Activated CD4-positive, alpha-beta T cell treated with anti-CD3 and anti-CD28 coated beads, Interleukin-2, amount 10 ng/mL, durations not matched to agents 7 days and 5 days (primary cell): ENCODE results near the gene RXFP1. TPM values are rescaled to one million over a fixed set of nuclear protein-coding genes. Genes with fewer than 3 reads are reported as not detected.
A peak's percentile ranks its signal among the peaks of the same experiment; 100 is the strongest.

ENCODE experiments used
- CTCF ChIA-PET: fragments of 350-600 bp; sonication (Branson Sonifier 250); formaldehyde crosslinking; loops from one replicate; lab custom pipeline; 2021; ENCODE audit warnings: antibody characterized with exemption; lab: Charles Lee
- POLR2A ChIA-PET: fragments of 350-600 bp; sonication (Branson Sonifier 250); formaldehyde crosslinking; loops from one replicate; lab custom pipeline; 2021; ENCODE audit warnings: antibody characterized with exemption; lab: Charles Lee
- DNase-seq: peaks from one replicate; pipeline ENCODE4 v3.0.0-alpha.2; 2020
- H3K27ac Mint-ChIP-seq: one replicate; pipeline ENCODE4 v1.8.0; 2021; ENCODE audit warnings: mild to moderate bottlenecking, moderate library complexity, mixed read lengths
- H3K27me3 Mint-ChIP-seq: one replicate; pipeline ENCODE4 v1.8.0; 2021; ENCODE audit warnings: mixed read lengths
- H3K36me3 Mint-ChIP-seq: one replicate; pipeline ENCODE4 v1.8.0; 2021; ENCODE audit warnings: low read depth, mixed read lengths
- H3K4me1 Mint-ChIP-seq: one replicate; pipeline ENCODE4 v1.8.0; 2021; ENCODE audit warnings: mixed read lengths
- H3K4me3 Mint-ChIP-seq: one replicate; pipeline ENCODE4 v1.8.0; 2021; ENCODE audit warnings: mild to moderate bottlenecking, moderate library complexity, mixed read lengths
- H3K9me3 Mint-ChIP-seq: one replicate; pipeline ENCODE4 v1.8.0; 2021; ENCODE audit warnings: mixed read lengths
- total RNA-seq, 2 experiments: library from RNA; stranded (reverse); gene quantifications; one replicate each; pipeline ENCODE4 v1.2.3, GENCODE V29; 2021

RXFP1 gene
- total RNA-seq, 2 experiments from 2014 or later, result not detected

GRCh38 chr4:158599765-158600498 is 78.2 kb downstream of the RXFP1 start:
- no peaks in the 10 kb centered on the region for H3K4me1 Mint-ChIP-seq
- H3K9me3 Mint-ChIP-seq, result no peaks in the 10 kb centered on the region
- no peaks in the 10 kb centered on the region for H3K36me3 Mint-ChIP-seq
- H3K4me3 Mint-ChIP-seq, result no peak overlapping the region
- CTCF ChIA-PET, result no interaction called here
- H3K27me3 Mint-ChIP-seq, result peaks cover 18% of the 10 kb centered on the region
- DNase-seq, result no peak
- POLR2A ChIA-PET, result no interaction called here
- H3K27ac Mint-ChIP-seq, result no peak overlapping the region

GRCh38 chr4:158604369-158604768 is 82.7 kb downstream of the RXFP1 start:
- H3K36me3 Mint-ChIP-seq, result no peaks in the 10 kb centered on the region
- no peak overlapping the region for H3K27ac Mint-ChIP-seq
- no peak overlapping the region for H3K4me3 Mint-ChIP-seq
- H3K4me1 Mint-ChIP-seq, result peaks cover 9% of the 10 kb centered on the region
- ChIA-PET POLR2A (no interaction called here), CTCF (no interaction called here)
- DNase-seq, result no peak
- peaks cover 4% of the 10 kb centered on the region for H3K27me3 Mint-ChIP-seq
- H3K9me3 Mint-ChIP-seq, result no peaks in the 10 kb centered on the region

- H3K4me3 Mint-ChIP-seq, result no peak overlapping the region
- no peaks in the 10 kb centered on the region for H3K36me3 Mint-ChIP-seq
- POLR2A ChIA-PET, result no interaction called here
These were observed 83.7 kb downstream of the RXFP1 start for GRCh38 chr4:158605393-158605792.

GRCh38 chr4:158606969-158607368 is 85.3 kb downstream of the RXFP1 start:
- Mint-ChIP-seq H3K4me3 (no peak overlapping the region), H3K4me1 (peaks cover 9% of the 10 kb centered on the region), H3K27me3 (no peaks in the 10 kb centered on the region), H3K36me3 (no peaks in the 10 kb centered on the region), H3K27ac (no peak overlapping the region), H3K9me3 (no peaks in the 10 kb centered on the region)
- ChIA-PET CTCF (no interaction called here), POLR2A (no interaction called here)
- DNase-seq, result no peak

More at GRCh38 chr4:158605393-158605792, 83.7 kb downstream of the RXFP1 start:
- no peak for DNase-seq
- no peak overlapping the region for H3K27ac Mint-ChIP-seq
- H3K9me3 Mint-ChIP-seq, result no peaks in the 10 kb centered on the region
- H3K27me3 Mint-ChIP-seq, result peaks cover 2% of the 10 kb centered on the region
- CTCF ChIA-PET, result no interaction called here
- H3K4me1 Mint-ChIP-seq, result peaks cover 9% of the 10 kb centered on the region

- no peak overlapping the region for H3K4me3 Mint-ChIP-seq
- POLR2A ChIA-PET, result no interaction called here
- H3K36me3 Mint-ChIP-seq, result no peaks in the 10 kb centered on the region
- CTCF ChIA-PET, result no interaction called here
- no peak for DNase-seq
- no peaks in the 10 kb centered on the region for H3K27me3 Mint-ChIP-seq
- H3K9me3 Mint-ChIP-seq, result no peaks in the 10 kb centered on the region
- peaks cover 9% of the 10 kb centered on the region for H3K4me1 Mint-ChIP-seq
- no peak overlapping the region for H3K27ac Mint-ChIP-seq
These were observed 87.4 kb downstream of the RXFP1 start for GRCh38 chr4:158609116-158609515.

GRCh38 chr4:158610790-158611189 is 89.1 kb downstream of the RXFP1 start:
- H3K27ac Mint-ChIP-seq, result no peak overlapping the region
- H3K27me3 Mint-ChIP-seq, result no peaks in the 10 kb centered on the region
- no peak overlapping the region for H3K4me3 Mint-ChIP-seq
- H3K36me3 Mint-ChIP-seq, result no peaks in the 10 kb centered on the region
- H3K9me3 Mint-ChIP-seq, result no peaks in the 10 kb centered on the region
- POLR2A ChIA-PET, result no interaction called here
- H3K4me1 Mint-ChIP-seq, result peaks cover 9% of the 10 kb centered on the region
- DNase-seq, result no peak
- CTCF ChIA-PET, result no interaction called here

GRCh38 chr4:158613046-158613445 is 91.4 kb downstream of the RXFP1 start:
- DNase-seq, result no peak
- POLR2A ChIA-PET, result no interaction called here
- Mint-ChIP-seq H3K4me1 (peaks cover 8% of the 10 kb centered on the region), H3K36me3 (no peaks in the 10 kb centered on the region), H3K27ac (no peak overlapping the region), H3K4me3 (no peak overlapping the region), H3K9me3 (no peaks in the 10 kb centered on the region), H3K27me3 (peaks cover 2% of the 10 kb centered on the region)
- CTCF ChIA-PET, result interaction anchor here (0.6 kb wide), 1 partner anchor 103 kb away, joined by 3 read pairs; no protein-coding TSS in a partner anchor

GRCh38 chr4:158617956-158618355 is 96.3 kb downstream of the RXFP1 start:
- Mint-ChIP-seq H3K27me3 (peaks cover 9% of the 10 kb centered on the region), H3K4me1 (no peaks in the 10 kb centered on the region), H3K9me3 (no peaks in the 10 kb centered on the region), H3K27ac (no peak overlapping the region), H3K36me3 (no peaks in the 10 kb centered on the region), H3K4me3 (no peak overlapping the region)
- ChIA-PET POLR2A (no interaction called here), CTCF (interaction anchor here (0.6 kb wide), 1 partner anchor 9 kb away, joined by 4 read pairs; no protein-coding TSS in a partner anchor)
- DNase-seq, result no peak

- POLR2A ChIA-PET, result no interaction called here
- Mint-ChIP-seq H3K9me3 (no peaks in the 10 kb centered on the region), H3K4me1 (no peaks in the 10 kb centered on the region), H3K4me3 (no peak overlapping the region), H3K27ac (no peak overlapping the region), H3K36me3 (no peaks in the 10 kb centered on the region), H3K27me3 (peaks cover 14% of the 10 kb centered on the region)
- DNase-seq, result no peak
- CTCF ChIA-PET, result no interaction called here
These were observed 100.0 kb downstream of the RXFP1 start for GRCh38 chr4:158621729-158622128.

GRCh38 chr4:158622251-158622650 is 100.6 kb downstream of the RXFP1 start:
- peaks cover 14% of the 10 kb centered on the region for H3K27me3 Mint-ChIP-seq
- DNase-seq, result no peak
- H3K4me1 Mint-ChIP-seq, result no peaks in the 10 kb centered on the region
- H3K4me3 Mint-ChIP-seq, result no peak overlapping the region
- H3K36me3 Mint-ChIP-seq, result no peaks in the 10 kb centered on the region
- H3K27ac Mint-ChIP-seq, result no peak overlapping the region
- no peaks in the 10 kb centered on the region for H3K9me3 Mint-ChIP-seq
- ChIA-PET POLR2A (no interaction called here), CTCF (no interaction called here)

- no peaks in the 10 kb centered on the region for H3K9me3 Mint-ChIP-seq
- H3K4me1 Mint-ChIP-seq, result no peaks in the 10 kb centered on the region
- no peak overlapping the region for H3K4me3 Mint-ChIP-seq
- POLR2A ChIA-PET, result no interaction called here
- CTCF ChIA-PET, result interaction anchor here (0.6 kb wide), 1 partner anchor 408 kb away, joined by 4 read pairs; no protein-coding TSS in a partner anchor
- no peak overlapping the region for H3K27ac Mint-ChIP-seq
- H3K36me3 Mint-ChIP-seq, result no peaks in the 10 kb centered on the region
- DNase-seq, result peak; percentile 8
- peaks cover 17% of the 10 kb centered on the region for H3K27me3 Mint-ChIP-seq
These were observed 103.3 kb downstream of the RXFP1 start for GRCh38 chr4:158624889-158625478.

- Mint-ChIP-seq H3K36me3 (no peaks in the 10 kb centered on the region), H3K27me3 (peaks cover 17% of the 10 kb centered on the region), H3K4me3 (no peak overlapping the region), H3K4me1 (no peaks in the 10 kb centered on the region), H3K27ac (no peak overlapping the region), H3K9me3 (no peaks in the 10 kb centered on the region)
- ChIA-PET CTCF (interaction anchor here (0.6 kb wide), 2 partner anchors 407 to 710 kb away, joined by 4 read pairs; no protein-coding TSS in a partner anchor), POLR2A (no interaction called here)
- DNase-seq, result no peak
These were observed 103.9 kb downstream of the RXFP1 start for GRCh38 chr4:158625544-158625943.

- Mint-ChIP-seq H3K9me3 (no peaks in the 10 kb centered on the region), H3K27ac (no peak overlapping the region), H3K4me3 (no peak overlapping the region)
These were observed 109.2 kb downstream of the RXFP1 start for GRCh38 chr4:158630893-158631292.

More at GRCh38 chr4:158630893-158631292, 109.2 kb downstream of the RXFP1 start:
- ChIA-PET CTCF (no interaction called here), POLR2A (no interaction called here)
- Mint-ChIP-seq H3K27me3 (peaks cover 16% of the 10 kb centered on the region), H3K36me3 (no peaks in the 10 kb centered on the region), H3K4me1 (no peaks in the 10 kb centered on the region)
- no peak for DNase-seq
